Posterior vena cava (tissue), 2 donors: Measurements from ENCODE around the gene CCDC192. TPM values are rescaled to one million over a fixed set of nuclear protein-coding genes. Genes with fewer than 3 reads are reported as not detected.
"Not testable (repeated sequence)": the region's sequence is repeated elsewhere in the genome, so short reads cannot be mapped to it uniquely, and the experiment has no call there.

Experiments
- DNase-seq: peaks from one replicate; pipeline ENCODE4 v3.0.0-alpha.2; 2020; ENCODE audit warnings: low spot score
- intact Hi-C, 2 donors: fragments of 100-400 bp; cut with DNase I; formaldehyde crosslinking; loops; one replicate each; pipeline versions ENCODE4 v1.14.1 to v1.14.2; 2022 to 2023
- total RNA-seq, 2 donors: library from RNA; stranded (reverse); fragmentation: NEBNext Ultra II Directional; extraction: Animal tissue kit (Norgen Biotek cat#: 25700); gene quantifications; one replicate each; pipeline ENCODE4 v1.2.1, GENCODE V29; 2021
- donor health status: DM: yes; HTN: yes; CAD: no.
- donor health status: DM: yes; HTN: yes; CAD: no.

Gene CCDC192
- total RNA-seq, 2 donors from 2014 or later, result not detected

DNA sequence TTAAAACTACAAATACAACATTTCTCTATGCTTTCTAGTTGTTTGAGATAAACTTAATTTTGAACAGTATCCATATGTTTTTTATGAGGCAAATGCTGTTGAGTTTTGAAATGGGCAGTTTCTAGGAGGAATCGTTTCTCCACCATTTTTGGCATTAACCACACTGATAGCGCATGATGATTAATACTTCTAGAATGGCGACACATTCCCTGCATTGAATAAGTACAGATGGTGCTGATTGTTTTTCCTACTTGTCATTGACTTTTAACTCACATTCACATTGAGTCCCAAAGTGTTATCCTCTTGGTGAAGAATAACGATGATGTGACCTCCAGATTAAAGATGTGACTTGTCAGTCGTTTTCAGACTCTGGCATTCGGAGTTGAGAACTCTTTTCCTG lies 6.5 kb upstream of the CCDC192 start:
- intact Hi-C loops, result no loop called here
- DNase-seq, result no peak

- intact Hi-C loops, result no loop called here
- DNase-seq, result no peak
Measured at GRCh38 chr5:127697894-127698600, 5.1 kb upstream of the CCDC192 start.

GRCh38 chr5:127699416-127699815 lies 3.8 kb upstream of the CCDC192 start:
- intact Hi-C loops, result no loop called here

DNA sequence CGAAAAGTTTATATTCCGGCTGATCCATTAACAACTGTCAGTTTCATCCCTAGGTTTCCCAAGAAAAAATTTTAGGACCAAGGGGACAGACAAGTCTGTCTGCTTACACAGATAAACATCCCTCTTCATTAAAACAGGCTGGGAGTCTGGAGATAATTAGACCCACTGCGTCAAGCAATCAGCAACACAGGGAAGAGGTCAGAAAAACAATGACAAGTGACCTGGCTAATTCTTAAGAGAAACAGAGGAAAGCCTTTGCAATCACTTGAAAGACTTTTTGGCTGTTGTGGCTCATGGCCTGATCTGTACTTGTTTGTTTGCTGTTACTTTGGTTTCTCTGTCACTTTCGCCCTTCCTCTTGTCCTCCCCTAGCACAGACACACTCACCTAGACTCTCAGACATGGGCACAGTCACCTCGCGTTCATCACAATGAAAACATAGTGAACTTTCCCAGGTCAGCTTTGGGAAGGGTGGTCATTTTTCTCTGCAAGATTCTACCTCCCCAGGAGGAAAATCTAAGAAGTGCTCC lies 2.9 kb upstream of the CCDC192 start:
- intact Hi-C loops, result no loop called here
- no peak for DNase-seq

More at GRCh38 chr5:127699416-127699815, 3.8 kb upstream of the CCDC192 start:
- DNase-seq, result no peak

DNA sequence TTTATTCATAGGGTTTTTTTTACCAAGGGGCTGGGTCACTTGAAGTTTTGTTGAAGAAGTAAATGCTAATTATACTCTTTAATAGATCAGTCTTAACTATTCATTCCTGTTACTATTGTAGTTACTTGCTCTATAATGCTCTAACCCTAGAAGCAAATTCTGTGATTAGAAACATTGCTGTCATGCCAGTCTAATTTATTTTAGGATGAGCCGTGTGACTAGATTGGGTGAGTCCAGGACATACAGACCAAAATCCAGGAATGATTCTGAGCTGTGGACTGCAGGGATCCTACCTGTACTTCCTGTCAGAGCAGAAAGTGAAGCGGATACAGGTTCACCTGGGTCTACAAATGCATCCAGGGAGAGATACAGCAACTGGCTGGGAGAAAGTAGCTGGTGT lies 757 bp upstream of the CCDC192 start:
- DNase-seq, result no peak
- intact Hi-C loops, result no loop called here

DNA sequence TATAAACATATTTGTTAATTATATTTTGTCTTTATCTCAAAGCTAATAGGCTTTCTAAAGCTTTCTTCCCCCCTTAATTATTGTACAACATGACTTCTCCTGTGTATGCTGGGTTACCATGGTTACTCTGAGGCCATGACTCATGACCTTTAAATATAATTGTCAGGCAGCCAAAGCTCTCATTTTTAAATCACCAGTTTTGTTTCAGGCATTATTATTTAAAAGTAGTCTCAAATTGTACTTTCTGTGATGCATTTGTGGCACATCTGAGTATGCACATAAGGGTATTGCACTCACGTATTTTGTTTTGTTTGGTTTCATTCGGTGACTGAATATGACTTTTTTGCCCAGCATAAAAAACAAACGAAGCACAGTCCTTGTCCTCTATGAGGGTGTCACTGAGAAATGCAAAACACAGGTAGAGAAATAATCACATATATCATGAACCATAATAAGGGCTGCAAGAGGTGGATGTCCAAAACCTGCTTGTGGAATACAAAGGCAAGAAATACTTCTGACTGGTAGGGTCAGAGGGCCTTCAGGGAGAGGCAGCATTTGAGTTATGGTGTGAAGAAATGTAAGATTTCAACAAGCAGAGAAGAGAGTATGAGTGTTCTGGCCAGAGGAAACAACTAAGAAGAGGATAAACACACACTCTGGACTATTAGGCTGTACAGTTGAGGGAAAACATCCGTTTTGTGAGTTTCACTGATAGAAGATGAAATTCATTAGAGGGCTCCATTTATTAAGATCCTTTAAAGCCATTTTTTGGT lies 2.1 kb downstream of the CCDC192 start:
- DNase-seq, result no peak
- intact Hi-C loops, result no loop called here

DNA sequence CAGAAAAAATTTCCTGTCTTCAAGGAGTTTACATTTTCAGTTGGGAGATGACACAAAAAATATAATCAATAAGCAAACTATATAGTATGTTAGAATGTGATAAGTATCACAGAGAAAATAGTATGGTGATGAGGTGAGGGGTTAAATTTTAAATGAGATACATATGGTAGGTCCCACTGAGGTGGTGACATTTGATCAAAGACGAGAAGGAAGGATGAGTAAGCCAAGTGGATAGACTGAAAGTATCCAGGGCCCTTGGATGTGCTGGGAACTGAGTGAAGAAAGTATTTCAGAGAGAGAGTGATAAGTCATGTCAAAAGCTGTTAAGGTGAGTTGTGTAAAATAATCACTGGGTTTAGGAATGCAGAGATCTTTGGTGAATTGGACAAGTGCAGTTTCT lies 3.5 kb downstream of the CCDC192 start:
- no peak for DNase-seq
- intact Hi-C loops, result no loop called here

DNA sequence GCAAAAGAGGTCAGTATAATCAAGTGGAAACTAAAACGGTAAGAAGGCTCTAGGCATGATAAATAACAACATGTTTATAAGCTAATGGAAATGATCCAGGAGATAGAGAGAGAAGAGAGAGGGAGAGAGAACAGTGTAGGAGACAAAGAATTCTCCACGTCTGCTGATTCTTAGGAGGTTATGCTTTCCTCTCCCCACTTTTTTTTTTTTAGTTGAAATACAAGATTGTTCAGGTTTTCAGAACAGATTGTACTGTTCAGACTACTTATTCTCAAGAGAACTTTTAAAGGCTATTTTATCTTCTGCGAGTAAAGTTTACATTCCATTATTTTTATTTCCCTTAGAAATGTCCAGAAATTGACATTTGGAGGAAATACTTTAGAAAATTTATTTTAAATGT lies 4.0 kb downstream of the CCDC192 start:
- DNase-seq, result no peak
- intact Hi-C loops, result no loop called here

DNA sequence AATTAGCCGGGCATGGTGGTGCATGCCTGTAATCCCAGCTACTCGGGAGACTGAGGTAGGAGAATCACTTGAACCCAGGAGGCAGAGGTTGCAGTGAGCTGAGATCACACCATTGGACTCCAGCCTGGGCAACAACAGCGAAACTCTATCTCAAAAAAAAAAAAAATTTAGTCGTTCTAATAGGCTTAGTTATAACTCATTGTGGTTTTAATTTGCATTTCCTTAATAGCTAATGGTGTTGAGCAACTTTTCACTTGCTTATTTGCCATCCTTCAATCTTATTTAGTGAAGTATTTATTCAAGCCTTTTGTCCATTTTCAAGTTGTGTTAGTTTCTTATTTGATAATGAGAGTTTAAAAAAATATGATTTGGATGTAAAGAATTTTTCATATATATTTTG lies 9.9 kb downstream of the CCDC192 start:
- intact Hi-C loops, DNase-seq: not testable (repeated sequence)

DNA sequence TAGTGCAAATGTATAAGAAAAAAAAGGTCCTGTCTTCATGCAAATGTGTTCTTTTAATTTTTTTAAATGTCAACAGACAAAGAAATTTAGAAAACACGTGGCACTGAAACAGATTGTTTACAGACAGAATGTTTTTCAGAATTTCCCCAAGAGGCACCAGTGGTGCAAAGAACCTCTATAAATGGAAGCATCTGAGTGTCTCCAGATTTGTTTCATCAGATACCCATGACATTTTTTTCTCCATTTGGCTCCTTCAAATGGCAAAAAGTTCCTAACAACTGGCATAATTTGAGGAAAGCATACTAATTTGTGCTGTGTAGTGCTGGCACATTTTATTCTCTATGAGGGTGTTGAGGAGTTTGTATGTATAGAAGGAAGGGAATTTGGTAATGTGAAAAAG lies 15.0 kb downstream of the CCDC192 start:
- intact Hi-C loops, result no loop called here

DNA sequence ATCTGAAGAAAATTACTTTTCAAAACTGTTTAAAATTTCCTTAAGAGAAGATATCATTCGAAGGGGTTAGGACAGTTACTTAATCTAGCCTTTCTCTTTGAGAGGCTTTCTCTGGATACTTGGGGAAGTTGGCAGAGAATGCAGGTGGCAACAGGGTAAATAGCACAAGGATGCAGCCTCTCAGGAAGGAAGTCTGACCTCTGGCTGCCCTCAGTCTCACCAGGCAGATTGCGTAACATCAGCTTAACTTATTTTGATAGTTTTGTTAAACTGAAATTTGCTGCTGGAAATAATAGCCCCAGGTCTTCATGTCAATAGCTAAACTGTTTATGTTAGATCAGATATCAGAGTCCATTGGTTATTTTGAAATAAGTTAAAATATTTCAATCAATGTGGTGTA lies 20.4 kb downstream of the CCDC192 start:
- intact Hi-C loops, result no loop called here
- DNase-seq, result no peak

More for the DNA sequence above, 15.0 kb downstream of the CCDC192 start:
- DNase-seq, result no peak

- intact Hi-C loops, result no loop called here
- DNase-seq, result no peak
Measured at GRCh38 chr5:127725673-127726072, 22.5 kb downstream of the CCDC192 start.

- DNase-seq, result no peak
- intact Hi-C loops, result no loop called here
Measured at GRCh38 chr5:127732963-127733362, 29.8 kb downstream of the CCDC192 start.

DNA sequence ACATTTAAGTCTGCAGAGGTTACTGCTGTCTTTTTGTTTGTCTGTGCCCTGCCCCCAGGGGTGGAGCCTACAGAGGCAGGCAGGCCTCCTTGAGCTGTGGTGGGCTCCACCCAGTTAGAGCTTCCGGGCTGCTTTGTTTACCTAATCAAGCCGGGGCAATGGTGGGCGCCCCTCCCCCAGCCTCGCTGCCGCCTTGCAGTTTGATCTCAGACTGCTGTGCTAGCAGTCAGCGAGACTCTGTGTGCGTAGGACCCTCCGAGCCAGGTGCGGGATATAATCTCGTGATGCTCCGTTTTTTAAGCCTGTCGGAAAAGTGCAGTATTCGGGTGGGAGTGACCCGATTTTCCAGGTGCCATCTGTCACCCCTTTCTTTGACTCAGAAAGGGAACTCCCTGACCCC lies 36.2 kb downstream of the CCDC192 start:
- intact Hi-C loops, result not testable (repeated sequence)

GRCh38 chr5:127739807-127740384 lies 36.7 kb downstream of the CCDC192 start:
- intact Hi-C loops, result no loop called here
- DNase-seq, result no peak

More for the DNA sequence above, 36.2 kb downstream of the CCDC192 start:
- DNase-seq, result not testable (repeated sequence)

- intact Hi-C loops, result no loop called here
Measured at GRCh38 chr5:127741412-127741811, 38.2 kb downstream of the CCDC192 start.

DNA sequence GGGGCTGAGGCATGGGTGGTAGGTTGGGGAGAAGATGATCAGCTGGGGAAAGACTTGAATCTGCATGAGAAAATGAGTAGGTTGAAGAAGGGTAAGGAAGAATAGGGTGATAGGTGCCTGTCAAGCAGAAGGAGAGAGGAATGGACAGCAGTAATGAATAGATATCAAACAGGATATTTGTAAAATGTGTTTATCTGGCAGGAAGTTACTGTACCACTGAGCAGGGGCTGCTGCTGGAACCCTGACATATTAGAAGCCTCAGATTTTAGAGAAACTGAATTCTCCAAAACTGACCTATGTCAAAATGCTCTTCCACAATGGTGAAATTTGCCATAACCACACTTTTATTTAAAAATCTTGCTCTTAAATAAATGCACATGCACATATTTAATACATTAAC lies 41.0 kb downstream of the CCDC192 start:
- intact Hi-C loops, result no loop called here

More at GRCh38 chr5:127741412-127741811, 38.2 kb downstream of the CCDC192 start:
- DNase-seq, result no peak

GRCh38 chr5:127746756-127747155 lies 43.6 kb downstream of the CCDC192 start:
- intact Hi-C loops, result no loop called here

More for the DNA sequence above, 41.0 kb downstream of the CCDC192 start:
- DNase-seq, result no peak

GRCh38 chr5:127752503-127753265 lies 49.5 kb downstream of the CCDC192 start:
- intact Hi-C loops, result not testable (repeated sequence)

More at GRCh38 chr5:127746756-127747155, 43.6 kb downstream of the CCDC192 start:
- DNase-seq, result no peak

More at GRCh38 chr5:127752503-127753265, 49.5 kb downstream of the CCDC192 start:
- not testable (repeated sequence) for DNase-seq
